OCI-LY3 (cell line): ENCODE results near the gene SMTN.

Experiments used
- EZH2phosphoT487 ChIP-seq: fragments of 200-600 bp; shearing (Covaris generic); IDR thresholded peaks from 2 replicates; pipeline ENCODE4 v1.6.1; 2018; ENCODE audit warnings: antibody characterized with exemption, mixed run types, low read depth
- TF ChIP-seq, protein P1 (sequence below): fragments of 200-600, 300-600 bp; sonication (generic); IDR thresholded peaks from 2 replicates; pipeline ENCODE4 v1.5.1; 2014; ENCODE audit warnings: antibody characterized with exemption, low read length, low read depth

GRCh38 chr22:31085493-31085824 is 4.3 kb downstream of the SMTN start:
- TF ChIP-seq, protein P1, sequence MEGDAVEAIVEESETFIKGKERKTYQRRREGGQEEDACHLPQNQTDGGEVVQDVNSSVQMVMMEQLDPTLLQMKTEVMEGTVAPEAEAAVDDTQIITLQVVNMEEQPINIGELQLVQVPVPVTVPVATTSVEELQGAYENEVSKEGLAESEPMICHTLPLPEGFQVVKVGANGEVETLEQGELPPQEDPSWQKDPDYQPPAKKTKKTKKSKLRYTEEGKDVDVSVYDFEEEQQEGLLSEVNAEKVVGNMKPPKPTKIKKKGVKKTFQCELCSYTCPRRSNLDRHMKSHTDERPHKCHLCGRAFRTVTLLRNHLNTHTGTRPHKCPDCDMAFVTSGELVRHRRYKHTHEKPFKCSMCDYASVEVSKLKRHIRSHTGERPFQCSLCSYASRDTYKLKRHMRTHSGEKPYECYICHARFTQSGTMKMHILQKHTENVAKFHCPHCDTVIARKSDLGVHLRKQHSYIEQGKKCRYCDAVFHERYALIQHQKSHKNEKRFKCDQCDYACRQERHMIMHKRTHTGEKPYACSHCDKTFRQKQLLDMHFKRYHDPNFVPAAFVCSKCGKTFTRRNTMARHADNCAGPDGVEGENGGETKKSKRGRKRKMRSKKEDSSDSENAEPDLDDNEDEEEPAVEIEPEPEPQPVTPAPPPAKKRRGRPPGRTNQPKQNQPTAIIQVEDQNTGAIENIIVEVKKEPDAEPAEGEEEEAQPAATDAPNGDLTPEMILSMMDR, result no peak
- TF ChIP-seq EZH2phosphoT487, result no peak
